ENCODE measurements around the gene DNAJC1.
"Not testable (repeated sequence)": the region's sequence is repeated elsewhere in the genome, so short reads cannot be mapped to it uniquely, and the experiment has no call there.

DNA sequence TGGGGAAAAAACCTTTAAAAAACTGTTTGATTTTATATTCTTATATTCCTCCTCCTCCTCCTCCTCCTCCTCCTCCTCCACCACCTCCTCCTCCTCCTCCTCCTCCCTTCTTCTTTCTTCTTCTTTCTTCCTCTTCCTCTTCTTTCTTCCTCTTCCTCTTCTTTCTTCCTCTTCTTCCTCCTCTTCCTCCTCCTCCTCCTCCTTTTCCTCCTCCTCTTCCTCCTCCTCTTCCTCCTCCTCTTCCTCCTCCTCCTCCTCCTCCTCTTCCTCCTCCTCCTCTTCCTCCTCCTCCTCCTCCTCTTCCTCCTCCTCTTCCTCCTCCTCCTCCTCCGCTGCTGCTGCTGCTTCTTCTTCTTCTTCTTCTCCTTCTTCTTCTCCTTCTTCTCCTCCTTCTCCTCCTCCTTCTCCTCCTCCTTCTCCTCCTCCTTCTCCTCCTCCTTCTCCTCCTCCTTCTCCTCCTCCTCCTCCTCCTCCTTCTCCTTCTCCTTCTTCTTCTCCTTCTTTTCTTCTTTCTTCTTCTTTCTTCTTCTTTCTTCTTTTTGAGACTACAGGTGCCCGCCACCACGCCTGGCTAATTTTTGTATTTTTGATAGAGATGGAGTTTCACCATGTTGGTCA is 286.0 kb downstream of the DNAJC1 start:
- not testable (repeated sequence) for TF ChIP-seq POLR2AphosphoS5 (IDR thresholded peaks at IDR 0.05; ENCODE audit: borderline replicate concordance, low read depth, low read length); EZH2 (IDR thresholded peaks at IDR 0.05); FOXP2 (optimal IDR thresholded peaks at IDR 0.05; ENCODE audit: control extremely low read depth, extremely low read length, insufficient read depth)
